NT2/D1 (cell line): ENCODE data around the gene STXBP6.

ENCODE experiments used
- YY1 ChIP-seq: IDR thresholded peaks from 2 replicates; pipeline ENCODE4 v1.6.1; 2011; ENCODE audit not compliant: insufficient read length, insufficient read depth
- ZNF274 ChIP-seq: IDR thresholded peaks from 2 replicates; pipeline ENCODE4 v1.6.1; 2011; ENCODE audit warnings: mild to moderate bottlenecking, low read depth, low read length

DNA sequence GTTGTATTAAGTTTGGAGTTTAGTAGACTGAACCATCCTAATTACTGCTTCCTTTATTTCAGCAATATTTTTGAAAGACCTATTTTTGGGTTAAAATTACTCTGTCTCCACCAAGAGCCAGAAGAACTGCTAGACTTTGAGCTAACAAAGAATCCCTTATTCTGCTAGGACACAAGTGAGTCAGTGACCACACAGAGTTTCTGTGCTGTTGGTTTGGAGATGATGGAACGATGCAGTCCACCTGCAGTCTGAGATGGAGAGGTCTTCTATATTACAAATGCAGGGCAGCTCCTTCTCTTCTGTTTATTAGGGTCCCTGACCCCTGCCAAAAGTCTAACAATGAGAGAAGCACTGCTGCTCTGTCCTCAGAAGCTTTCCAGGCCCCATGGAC lies 6.7 kb upstream of the STXBP6 start:
- TF ChIP-seq YY1 (no peak), ZNF274 (no peak)
